ENCODE measurements around the gene RBMS1. TPM values are rescaled to one million over a fixed set of nuclear protein-coding genes. Genes with fewer than 3 reads are reported as not detected.
"Not testable (repeated sequence)": the region's sequence is repeated elsewhere in the genome, so short reads cannot be mapped to it uniquely, and the experiment has no call there.

RBMS1 gene
- total and polyA plus RNA-seq, 2 donors (not counting 1 experiment from before 2014, with no cell fraction given) = 18.0 to 36.7 TPM

- Mint-ChIP-seq H3K4me3 (no peak overlapping the region), H3K27ac (no peak overlapping the region), H3K9me3 (ENCODE audit: insufficient read depth) (no peaks in the 10 kb centered on the region), H3K4me1 (no peaks in the 10 kb centered on the region), H3K27me3 (peaks cover 8% of the 10 kb centered on the region)
- Histone ChIP-seq H3K4me2 (replicated peaks; ENCODE audit: low read depth, low read length, poor library complexity, severe bottlenecking) (no peak overlapping the region), H3K4me1 (ENCODE audit: control insufficient read depth in 2 of 2, insufficient read depth in 2 of 2, low read length in 2 of 2) (no peaks in the 10 kb centered on the region), H4K20me1 (ENCODE audit: control insufficient read depth, insufficient read depth, low read length, poor library complexity, severe bottlenecking) (no peaks in the 10 kb centered on the region), H3K9ac (ENCODE audit: low read length) (no peak overlapping the region), H3K27me3 (replicated peaks in 1 of 4; ENCODE audit: control extremely low read depth in 1 of 4, control insufficient read depth in 3 of 4, insufficient read depth in 4 of 4, low read length in 3 of 4) (no peaks in the 10 kb centered on the region), H3K9me3 (ENCODE audit: control extremely low read depth in 1 of 3, control insufficient read depth in 2 of 3, insufficient read depth in 1 of 3, low read length in 2 of 3) (peaks cover 0 to 6% (median 0%) of the 10 kb centered on the region in 3 donors), H2AFZ (ENCODE audit: insufficient read depth, low read depth, low read length, poor library complexity, severe bottlenecking) (no peak overlapping the region), H3K27ac (ENCODE audit: low read length in 2 of 2) (no peak overlapping the region), H3K79me2 (ENCODE audit: control insufficient read depth, insufficient read depth, low read length) (no peaks in the 10 kb centered on the region), H3K36me3 (replicated peaks in 1 of 2; ENCODE audit: control extremely low read depth in 1 of 2, control insufficient read depth in 1 of 2, extremely low read depth in 1 of 2, insufficient read depth in 2 of 2, low read length in 1 of 2) (no peaks in the 10 kb centered on the region), H3K4me3 (ENCODE audit: control extremely low read depth in 1 of 5, extremely low read depth in 1 of 5, insufficient read depth in 1 of 5, low read depth in 2 of 5, low read length in 4 of 5) (no peak overlapping the region)
- TF ChIP-seq CTCF (IDR thresholded peaks at IDR 0.05) = no peak
- no peak for TF ChIP-seq EZH2 (IDR thresholded peaks at IDR 0.05; ENCODE audit: borderline replicate concordance, insufficient read depth, low read depth, low read length, poor library complexity, severe bottlenecking)
- ChIA-PET POLR2A (no interaction called here), CTCF (no interaction called here)
- intact Hi-C loops (cut with micrococcal nuclease) = no loop called here
- ATAC-seq (ENCODE audit: low read depth) = no peak
- 73% methylated on average over 1 of the region's 3 CpGs for WGBS (ENCODE audit: insufficient coverage)
- no peak for DNase-seq
Measured at GRCh38 chr2:160453111-160453820, 40.3 kb downstream of the RBMS1 start.

- Mint-ChIP-seq H3K27me3 (no peaks in the 10 kb centered on the region), H3K4me1 (no peaks in the 10 kb centered on the region), H3K9me3 (ENCODE audit: insufficient read depth) (no peaks in the 10 kb centered on the region), H3K4me3 (no peak overlapping the region), H3K27ac (no peak overlapping the region)
- Histone ChIP-seq H3K4me1 (ENCODE audit: control insufficient read depth in 2 of 2, insufficient read depth in 2 of 2, low read length in 2 of 2) (no peaks in the 10 kb centered on the region), H4K20me1 (ENCODE audit: control insufficient read depth, insufficient read depth, low read length, poor library complexity, severe bottlenecking) (no peaks in the 10 kb centered on the region), H3K79me2 (ENCODE audit: control insufficient read depth, insufficient read depth, low read length) (no peaks in the 10 kb centered on the region), H2AFZ (ENCODE audit: insufficient read depth, low read depth, low read length, poor library complexity, severe bottlenecking) (no peak overlapping the region), H3K9ac (ENCODE audit: low read length) (no peak overlapping the region), H3K4me2 (replicated peaks; ENCODE audit: low read depth, low read length, poor library complexity, severe bottlenecking) (no peak overlapping the region), H3K27me3 (replicated peaks in 1 of 4; ENCODE audit: control extremely low read depth in 1 of 4, control insufficient read depth in 3 of 4, insufficient read depth in 4 of 4, low read length in 3 of 4) (no peaks in the 10 kb centered on the region), H3K9me3 (ENCODE audit: control extremely low read depth in 1 of 3, control insufficient read depth in 2 of 3, insufficient read depth in 1 of 3, low read length in 2 of 3) (peaks cover 0 to 7% (median 0%) of the 10 kb centered on the region in 3 donors), H3K36me3 (replicated peaks in 1 of 2; ENCODE audit: control extremely low read depth in 1 of 2, control insufficient read depth in 1 of 2, extremely low read depth in 1 of 2, insufficient read depth in 2 of 2, low read length in 1 of 2) (no peaks in the 10 kb centered on the region), H3K4me3 (ENCODE audit: control extremely low read depth in 1 of 5, extremely low read depth in 1 of 5, insufficient read depth in 1 of 5, low read depth in 2 of 5, low read length in 4 of 5) (no peak overlapping the region), H3K27ac (ENCODE audit: low read length in 2 of 2) (no peak overlapping the region)
- no peak for ATAC-seq (ENCODE audit: low read depth)
- no peak for DNase-seq
- TF ChIP-seq EZH2 (IDR thresholded peaks at IDR 0.05; ENCODE audit: borderline replicate concordance, insufficient read depth, low read depth, low read length, poor library complexity, severe bottlenecking) (no peak), CTCF (IDR thresholded peaks at IDR 0.05) (no peak)
- ChIA-PET CTCF (no interaction called here), POLR2A (interaction anchor here (0.6 kb wide), 1 partner anchor 195 kb away, joined by 4 read pairs; no protein-coding TSS in a partner anchor)
- intact Hi-C loops (cut with micrococcal nuclease) = no loop called here
Measured at GRCh38 chr2:160450486-160450885, 43.1 kb downstream of the RBMS1 start.

- H3K27me3 ChIP-seq (replicated peaks in 1 of 4; ENCODE audit: control extremely low read depth in 1 of 4, control insufficient read depth in 3 of 4, insufficient read depth in 4 of 4, low read length in 3 of 4); intact Hi-C loops (cut with micrococcal nuclease); ATAC-seq (ENCODE audit: low read depth); H3K4me1 Mint-ChIP-seq; DNase-seq; H3K27me3 Mint-ChIP-seq; H3K9me3 Mint-ChIP-seq (ENCODE audit: insufficient read depth); H3K9me3 ChIP-seq (ENCODE audit: control extremely low read depth in 1 of 3, control insufficient read depth in 2 of 3, insufficient read depth in 1 of 3, low read length in 2 of 3); H3K79me2 ChIP-seq (ENCODE audit: control insufficient read depth, insufficient read depth, low read length); H3K27ac Mint-ChIP-seq; H3K36me3 ChIP-seq (replicated peaks in 1 of 2; ENCODE audit: control extremely low read depth in 1 of 2, control insufficient read depth in 1 of 2, extremely low read depth in 1 of 2, insufficient read depth in 2 of 2, low read length in 1 of 2); H2AFZ ChIP-seq (ENCODE audit: insufficient read depth, low read depth, low read length, poor library complexity, severe bottlenecking); H3K4me1 ChIP-seq (ENCODE audit: control insufficient read depth in 2 of 2, insufficient read depth in 2 of 2, low read length in 2 of 2); H3K27ac ChIP-seq (ENCODE audit: low read length in 2 of 2); CTCF ChIA-PET; H3K9ac ChIP-seq (ENCODE audit: low read length); H4K20me1 ChIP-seq (ENCODE audit: control insufficient read depth, insufficient read depth, low read length, poor library complexity, severe bottlenecking); H3K4me2 ChIP-seq (replicated peaks; ENCODE audit: low read depth, low read length, poor library complexity, severe bottlenecking); H3K4me3 Mint-ChIP-seq; H3K4me3 ChIP-seq (ENCODE audit: control extremely low read depth in 1 of 5, extremely low read depth in 1 of 5, insufficient read depth in 1 of 5, low read depth in 2 of 5, low read length in 4 of 5); POLR2A ChIA-PET: not testable (repeated sequence)
- WGBS (ENCODE audit: insufficient coverage) = 97% methylated on average over 19 of the region's 29 CpGs
Measured at GRCh38 chr2:160448821-160449220, 44.8 kb downstream of the RBMS1 start.
